SK-N-SH (cell line): ENCODE measurements around the gene MGAT4B. TPM values are rescaled to one million over a fixed set of nuclear protein-coding genes. Genes with fewer than 3 reads are reported as not detected.

ENCODE experiments used
- CTCF ChIA-PET: fragments of 300-600, 350-600 bp; formaldehyde crosslinking; extraction: SDS; loops from one replicate; lab custom pipeline; 2021; lab: Yijun Ruan, JAX
- POLR2A ChIA-PET: fragments of 350-600 bp; sonication (Branson Sonifier 250); formaldehyde crosslinking; extraction: SDS; loops from one replicate; lab custom pipeline; 2020; ENCODE audit warnings: antibody characterized with exemption, inconsistent platforms; lab: Yijun Ruan, JAX
- DNase-seq: peaks from one replicate; pipeline ENCODE4 v3.0.0; 2012
- H2AFZ ChIP-seq: fragments of 200-600 bp; sonication (generic); 2 replicates; pipeline ENCODE4 v1.8.1; 2016; ENCODE audit warnings: antibody characterized with exemption, mild to moderate bottlenecking, low read depth
- H3F3A ChIP-seq: fragments of 200-600 bp; sonication (generic); replicated peaks from 2 replicates; pipeline ENCODE3; 2016; ENCODE audit warnings: antibody characterized with exemption, mild to moderate bottlenecking; ENCODE audit not compliant: insufficient read depth
- H3K27ac ChIP-seq, 2 experiments: fragments of 200-500 bp in 1 of 2; fragments of 200-600 bp in 1 of 2; sonication (Bioruptor generic) in 1 of 2; sonication (generic), shearing (Covaris generic) in 1 of 2; 2 replicates each; pipeline versions ENCODE4 v1.5.1 to v1.6.1; 2014 to 2016; ENCODE audit warnings: low read depth in 2 of 2, inconsistent platforms in 1 of 2, low read length in 1 of 2, mild to moderate bottlenecking in 1 of 2, mixed read lengths in 1 of 2
- H3K27me3 ChIP-seq: fragments of 200-600 bp; sonication (generic), shearing (Covaris generic); 2 replicates; pipeline ENCODE4 v1.6.1; 2016; ENCODE audit warnings: mixed run types; ENCODE audit not compliant: insufficient read depth
- H3K36me3 ChIP-seq, 2 experiments: fragments of 200-500 bp in 1 of 2; fragments of 200-600 bp in 1 of 2; sonication (Bioruptor generic) in 1 of 2; sonication (generic) in 1 of 2; replicated peaks in 1 of 2; 2 replicates each; pipeline versions ENCODE3 to v1.5.1; 2014 to 2016; ENCODE audit warnings: low read length in 1 of 2, mild to moderate bottlenecking in 1 of 2; ENCODE audit not compliant: insufficient read depth in 2 of 2, control insufficient read depth in 1 of 2
- H3K4me1 ChIP-seq, 2 experiments: fragments of 200-500 bp in 1 of 2; fragments of 200-600 bp in 1 of 2; sonication (Bioruptor generic) in 1 of 2; sonication (generic), shearing (Covaris generic) in 1 of 2; 2 replicates each; pipeline versions ENCODE4 v1.5.1 to v1.6.1; 2014 to 2016; ENCODE audit warnings: low read depth in 1 of 2, low read length in 1 of 2, mixed run types in 1 of 2; ENCODE audit not compliant: insufficient read depth in 2 of 2, control insufficient read depth in 1 of 2
- H3K4me2 ChIP-seq: fragments of 200-600 bp; sonication (generic), shearing (Covaris generic); 2 replicates; pipeline ENCODE4 v1.6.1; 2017; ENCODE audit warnings: mixed run types
- H3K4me3 ChIP-seq, 2 experiments: fragments of 200-500 bp in 1 of 2; fragments of 200-600 bp in 1 of 2; sonication (Bioruptor generic) in 1 of 2; sonication (generic), shearing (Covaris generic) in 1 of 2; 2 replicates each; pipeline versions ENCODE4 v1.5.1 to v1.8.1; 2014 to 2016; ENCODE audit warnings: low read depth in 2 of 2, inconsistent platforms in 1 of 2, low read length in 1 of 2, mild to moderate bottlenecking in 1 of 2, mixed read lengths in 1 of 2, moderate library complexity in 1 of 2
- H3K79me2 ChIP-seq: fragments of 200-600 bp; sonication (generic); 2 replicates; pipeline ENCODE4 v1.8.1; 2017; ENCODE audit warnings: mild to moderate bottlenecking; ENCODE audit not compliant: insufficient read depth
- H3K9ac ChIP-seq: fragments of 200-600 bp; sonication (generic); 2 replicates; pipeline ENCODE4 v1.6.1; 2017; ENCODE audit warnings: mixed run types
- H3K9me2 ChIP-seq: fragments of 200-600 bp; sonication (generic); 2 replicates; pipeline ENCODE4 v1.6.1; 2017; ENCODE audit warnings: mixed run types
- H3K9me3 ChIP-seq: fragments of 200-600 bp; sonication (generic); 2 replicates; pipeline ENCODE4 v1.6.1; 2017; ENCODE audit warnings: mixed run types, mild to moderate bottlenecking, moderate library complexity
- H4K20me1 ChIP-seq: fragments of 200-600 bp; sonication (generic); 2 replicates; pipeline ENCODE4 v1.6.1; 2017; ENCODE audit warnings: mild to moderate bottlenecking, mixed run types; ENCODE audit not compliant: insufficient read depth
- ELF1 ChIP-seq: IDR thresholded peaks from 2 replicates; pipeline ENCODE4 v1.4.0; 2012
- EP300 ChIP-seq, 2 experiments: IDR thresholded peaks; 2 replicates each; pipeline versions ENCODE4 v1.4.0 to v1.6.1; 2012; ENCODE audit warnings: borderline replicate concordance in 1 of 2, low read depth in 1 of 2, low read length in 1 of 2
- FOSL2 ChIP-seq: IDR thresholded peaks from 2 replicates; pipeline ENCODE4 v1.4.0; 2012; ENCODE audit warnings: low read depth, mild to moderate bottlenecking, moderate library complexity, borderline replicate concordance
- FOXJ3 ChIP-seq: sonication (generic); formaldehyde crosslinking; IDR thresholded peaks from 2 replicates; pipeline ENCODE4 v1.5.1; 2020; ENCODE audit warnings: mild to moderate bottlenecking, missing genetic modification reagents
- GABPA ChIP-seq: IDR thresholded peaks from 2 replicates; pipeline ENCODE4 v1.4.0; 2012; ENCODE audit warnings: low read depth, mild to moderate bottlenecking
- JUND ChIP-seq: IDR thresholded peaks from 2 replicates; pipeline ENCODE4 v1.4.0; 2012
- MXI1 ChIP-seq: IDR thresholded peaks from 2 replicates; pipeline ENCODE4 v1.6.1; 2012; ENCODE audit warnings: mild to moderate bottlenecking, low read depth, low read length, improper control_type of control experiment
- NFIC ChIP-seq: IDR thresholded peaks from 2 replicates; pipeline ENCODE4 v1.4.0; 2012; ENCODE audit warnings: borderline replicate concordance
- PBX3 ChIP-seq: IDR thresholded peaks from 2 replicates; pipeline ENCODE4; 2012
- POLR2AphosphoS5 ChIP-seq: IDR thresholded peaks from 2 replicates; pipeline ENCODE4 v1.6.1; 2012; ENCODE audit warnings: low read depth, low read length
- RAD21 ChIP-seq: IDR thresholded peaks from 2 replicates; pipeline ENCODE4 v1.6.1; 2012; ENCODE audit warnings: mild to moderate bottlenecking, low read length
- RCOR1 ChIP-seq: fragments of 150-350 bp; IDR thresholded peaks from 2 replicates; pipeline ENCODE4 v1.6.1; 2017; ENCODE audit warnings: antibody characterized with exemption, low read length
- RFX5 ChIP-seq: IDR thresholded peaks from 2 replicates; pipeline ENCODE4 v1.6.1; 2012; ENCODE audit warnings: mild to moderate bottlenecking, improper control_type of control experiment, low read length
- RXRA ChIP-seq: IDR thresholded peaks from 2 replicates; pipeline ENCODE4 v1.4.0; 2012; ENCODE audit warnings: low read depth, mild to moderate bottlenecking, borderline replicate concordance
- TAF1 ChIP-seq: IDR thresholded peaks from 2 replicates; pipeline ENCODE4 v1.6.1; 2012; ENCODE audit warnings: low read depth, mild to moderate bottlenecking, low read length, moderate library complexity, borderline replicate concordance
- TCF12 ChIP-seq: IDR thresholded peaks from 2 replicates; pipeline ENCODE4 v1.4.0; 2012
- TEAD4 ChIP-seq: IDR thresholded peaks from 2 replicates; pipeline ENCODE4 v1.4.0; 2012; ENCODE audit warnings: mild to moderate bottlenecking, borderline replicate concordance; ENCODE audit not compliant: insufficient read depth
- USF1 ChIP-seq: IDR thresholded peaks from 2 replicates; pipeline ENCODE4 v1.4.0; 2012; ENCODE audit warnings: low read depth, borderline replicate concordance
- USF2 ChIP-seq: fragments of 150-350 bp; IDR thresholded peaks from 2 replicates; pipeline ENCODE4 v1.6.1; 2017; ENCODE audit warnings: antibody characterized with exemption, low read length, low read depth, borderline replicate concordance
- ZBTB33 ChIP-seq: IDR thresholded peaks from 2 replicates; pipeline ENCODE4 v1.4.0; 2012; ENCODE audit warnings: low read depth, borderline replicate concordance
- WGBS: methylation state at CpG from one replicate; pipeline ENCODE4 v1.1.6; 2017; ENCODE audit warnings: low lambda C conversion rate; 5-methylcytosine and 5-hydroxymethylcytosine counted together
- polyA plus RNA-seq, 3 experiments: library from polyadenylated mRNA; depleted of rRNA; stranded (reverse); fragments of >200 nt; gene quantifications; 2 replicates each; pipeline ENCODE4 v1.2.3, GENCODE V29; 2012

The MGAT4B gene
- polyA plus RNA-seq, 1 of the 3 experiments (the other 2 are of a cell fraction) = 190 TPM

- TF ChIP-seq TEAD4 (no peak), FOXJ3 (CRISPR knock-in tag) (no peak), JUND (no peak), FOSL2 (no peak), EP300 (IDR thresholded peaks at IDR 0.05; ENCODE audit: borderline replicate concordance in 1 of 2, low read depth in 1 of 2, low read length in 1 of 2) (no peak), RFX5 (no peak), PBX3 (no peak), TAF1 (no peak), USF2 (no peak), ELF1 (no peak)
Measured at GRCh38 chr5:179763215-179763945, 43.3 kb downstream of the MGAT4B start (continued).

GRCh38 chr5:179762781-179763176 lies 43.9 kb downstream of the MGAT4B start:
- Histone ChIP-seq H3K9ac (no peak overlapping the region), H3K36me3 (peaks cover 7 to 10% of the 10 kb centered on the region in 2 experiments), H3K27ac (peak overlapping the region; percentile 41 to 88; a peak in 3 of 4 replicates), H4K20me1 (peaks cover 52% of the 10 kb centered on the region), H3K4me1 (peaks cover 38 to 54% of the 10 kb centered on the region in 2 experiments), H2AFZ (no peak overlapping the region), H3K9me2 (no peaks in the 10 kb centered on the region), H3K4me3 (peak overlapping the region in 1 of 2 experiments; percentile 34; a peak in 1 of 4 replicates), H3K4me2 (peak overlapping the region; percentile 70), H3K9me3 (no peaks in the 10 kb centered on the region), H3K79me2 (peaks cover 74% of the 10 kb centered on the region), H3F3A (peaks cover 44% of the 10 kb centered on the region), H3K27me3 (no peaks in the 10 kb centered on the region)
- POLR2A ChIA-PET = interaction anchor here (1.0 kb wide), 1 partner anchor 31 kb away, joined by 3 read pairs; the partner anchor contains the start of gene LTC4S
- CTCF ChIA-PET = interaction anchor here (0.6 to 3.1 kb wide), 29 partner anchors 9 to 149 kb away, joined by 3 to 67 read pairs (median 4); partner anchors contain the start of gene LTC4S
- DNase-seq = no peak
- WGBS = 20% methylated on average over 3 of the region's 3 CpGs
- TF ChIP-seq RXRA (no peak), TCF12 (peak; percentile 17), FOSL2 (peak; percentile 17; the same call in 1 of the 2 replicates), GABPA (no peak), USF1 (no peak), ZBTB33 (no peak), NFIC (no peak), RCOR1 (no peak), MXI1 (no peak), EP300 (IDR thresholded peaks at IDR 0.05; ENCODE audit: borderline replicate concordance in 1 of 2, low read depth in 1 of 2, low read length in 1 of 2) (no peak), PBX3 (no peak), JUND (0 out of 2 replicates have a peak, but pooled peaks have one; percentile 21), RAD21 (no peak), POLR2AphosphoS5 (no peak), USF2 (no peak), TAF1 (no peak)
